A549 (cell line): Measurements from ENCODE around the gene ATP8B4. TPM values are rescaled to one million over a fixed set of nuclear protein-coding genes. Genes with fewer than 3 reads are reported as not detected.
"Not testable (repeated sequence)": the region's sequence is repeated elsewhere in the genome, so short reads cannot be mapped to it uniquely, and the experiment has no call there.

Experiments
- ATAC-seq, 2 experiments: fragments of 200-7000 bp in 1 of 2; fragments of >200 bp in 1 of 2; cut with Nextera tagmentation in 1 of 2; cut with Tn5 transposase in 1 of 2; 3 replicates each; pipeline versions ENCODE4 v1.8.0 to v1.9.1; 2018 to 2020; ENCODE audit warnings: mild to moderate bottlenecking in 1 of 2, moderate library complexity in 1 of 2
- CTCF ChIA-PET: fragments of 300-600 bp; sonication (Branson Sonifier 250); formaldehyde crosslinking; extraction: SDS; loops from one replicate; lab custom pipeline; 2021; ENCODE audit warnings: antibody characterized with exemption, inconsistent platforms; lab: Yijun Ruan, JAX
- POLR2A ChIA-PET: fragments of 350-600 bp; formaldehyde crosslinking; extraction: SDS; loops from one replicate; lab custom pipeline; 2021; ENCODE audit warnings: antibody characterized with exemption, inconsistent platforms; lab: Yijun Ruan, JAX
- DNase-seq, 2 experiments: peaks; one replicate each; pipeline versions ENCODE4 v3.0.0 to v3.0.0-alpha.2; 2011 to 2016; ENCODE audit warnings: low read depth in 1 of 2, low spot score in 1 of 2
- FAIRE-seq: peaks from 2 replicates; lab custom pipeline; 2011; peaks lifted over from hg19 to GRCh38; lab: Jason Lieb, UNC
- H3K27ac ChIP-seq, 2 experiments: fragments of >200 bp; sonication (Bioruptor Twin); formaldehyde crosslinking; 3 replicates each; pipeline ENCODE4 v1.5.1; 2016 to 2017
- H3K4me1 ChIP-seq: fragments of >200 bp; sonication (Bioruptor Twin); formaldehyde crosslinking; 3 replicates; pipeline ENCODE4 v1.6.1; 2016
- H3K4me2 ChIP-seq: fragments of >200 bp; sonication (Bioruptor Twin); formaldehyde crosslinking; 3 replicates; pipeline ENCODE4 v1.6.1; 2016
- H3K4me3 ChIP-seq: fragments of >200 bp; sonication (Bioruptor Twin); formaldehyde crosslinking; 3 replicates; pipeline ENCODE4 v1.5.1; 2016
- H3K9me3 ChIP-seq: fragments of >200 bp; sonication (Bioruptor Twin); formaldehyde crosslinking; 3 replicates; pipeline ENCODE4 v1.6.1; 2016
- BCL3 ChIP-seq: fragments of >200 bp; sonication (Bioruptor Twin); formaldehyde crosslinking; IDR thresholded peaks from 3 replicates; pipeline ENCODE4 v1.6.1; 2016
- CBX8 ChIP-seq: fragments of 200-600 bp; sonication (generic); IDR thresholded peaks from 2 replicates; pipeline ENCODE4 v1.6.1; 2016
- CHD2 ChIP-seq: fragments of 150-350 bp; IDR thresholded peaks from 2 replicates; pipeline ENCODE4 v1.6.1; 2014; ENCODE audit warnings: low read length; ENCODE audit not compliant: partially characterized antibody
- CHD4 ChIP-seq: fragments of 200-600 bp; sonication (generic); IDR thresholded peaks from 2 replicates; pipeline ENCODE4 v1.6.1; 2016; ENCODE audit warnings: antibody characterized with exemption, mild to moderate bottlenecking, borderline replicate concordance
- EHF ChIP-seq: fragments of 250-450 bp; sonication (Bioruptor Pico); IDR thresholded peaks from 2 replicates; pipeline ENCODE4 v1.5.0; 2020; ENCODE audit warnings: mild to moderate bottlenecking
- EHMT2 ChIP-seq: fragments of 200-600 bp; sonication (generic); IDR thresholded peaks from 2 replicates; pipeline ENCODE4 v1.6.1; 2016; ENCODE audit warnings: antibody characterized with exemption, low read depth, mild to moderate bottlenecking, moderate library complexity
- ESRRA ChIP-seq: fragments of 150-350 bp; IDR thresholded peaks from 2 replicates; pipeline ENCODE4 v1.6.1; 2014; ENCODE audit warnings: mild to moderate bottlenecking, low read length, borderline replicate concordance
- FOSL2 ChIP-seq, 2 experiments: fragments of 450-650 bp in 1 of 2; fragments of >200 bp in 1 of 2; sonication (Bioruptor Twin) in 1 of 2; formaldehyde crosslinking; IDR thresholded peaks; 2 replicates each; pipeline versions ENCODE4 v1.5.0 to v1.6.1; 2016 to 2020; ENCODE audit warnings: mild to moderate bottlenecking in 1 of 2, moderate library complexity in 1 of 2
- GATA3 ChIP-seq: IDR thresholded peaks from 2 replicates; pipeline ENCODE4 v1.6.1; 2012; ENCODE audit warnings: borderline replicate concordance
- HDAC2 ChIP-seq: fragments of 200-600 bp; sonication (generic); IDR thresholded peaks from 2 replicates; pipeline ENCODE4 v1.6.1; 2016
- HOXB5 ChIP-seq: fragments of 250-450 bp; sonication (Bioruptor Pico); IDR thresholded peaks from 2 replicates; pipeline ENCODE4 v1.5.0; 2020; ENCODE audit warnings: mild to moderate bottlenecking, moderate library complexity
- MAFK ChIP-seq: fragments of 450-650 bp; IDR thresholded peaks from 2 replicates; pipeline ENCODE4 v1.6.1; 2014; ENCODE audit not compliant: partially characterized antibody
- MYC ChIP-seq: IDR thresholded peaks from 2 replicates; pipeline ENCODE4 v1.6.1; 2012; ENCODE audit warnings: mild to moderate bottlenecking, inconsistent platforms, low read length, improper control_type of control experiment, borderline replicate concordance
- NR3C1 ChIP-seq: fragments of >200 bp; sonication (Bioruptor Twin); formaldehyde crosslinking; IDR thresholded peaks from 3 replicates; pipeline ENCODE4 v1.6.1; 2017
- PHF8 ChIP-seq: fragments of 200-600 bp; sonication (generic); IDR thresholded peaks from 2 replicates; pipeline ENCODE4 v1.6.1; 2016; ENCODE audit warnings: low read depth, mild to moderate bottlenecking, antibody characterized with exemption, moderate library complexity, borderline replicate concordance
- POLR2AphosphoS2 ChIP-seq: conservative IDR thresholded peaks from 2 replicates; pipeline ENCODE4 v1.6.1; 2012; ENCODE audit warnings: low read length, improper control_type of control experiment, inconsistent platforms
- RAD21 ChIP-seq, 2 experiments: fragments of >200 bp in 1 of 2; sonication (Bioruptor Twin) in 1 of 2; formaldehyde crosslinking in 1 of 2; IDR thresholded peaks in 1 of 2; conservative IDR thresholded peaks in 1 of 2; 2 replicates in 1 of 2; 3 replicates in 1 of 2; pipeline ENCODE4 v1.6.1; 2012 to 2018; ENCODE audit warnings: inconsistent platforms in 1 of 2
- SREBF2 ChIP-seq: fragments of 450-650 bp; IDR thresholded peaks from 2 replicates; pipeline ENCODE4 v1.6.1; 2014; ENCODE audit warnings: mild to moderate bottlenecking, moderate library complexity
- TFCP2L1 ChIP-seq: fragments of 250-450 bp; sonication (Bioruptor Pico); IDR thresholded peaks from 2 replicates; pipeline ENCODE4 v1.5.0; 2021; ENCODE audit warnings: mild to moderate bottlenecking
- ZC3H11A ChIP-seq: fragments of 450-650 bp; IDR thresholded peaks from 2 replicates; pipeline ENCODE4 v1.6.1; 2014; ENCODE audit warnings: antibody characterized with exemption, mild to moderate bottlenecking
- ZFP36 ChIP-seq: fragments of 450-650 bp; IDR thresholded peaks from 2 replicates; pipeline ENCODE4 v1.6.1; 2014; ENCODE audit warnings: borderline replicate concordance; ENCODE audit not compliant: partially characterized antibody
- ZNF302 ChIP-seq: fragments of 250-450 bp; sonication (Bioruptor Pico); IDR thresholded peaks from 2 replicates; pipeline ENCODE4 v1.9.0; 2021; ENCODE audit warnings: inconsistent platforms, mild to moderate bottlenecking, moderate library complexity
- ZSCAN20 ChIP-seq: fragments of 250-450 bp; sonication (Bioruptor Pico); IDR thresholded peaks from 2 replicates; pipeline ENCODE4 v1.8.0; 2022; ENCODE audit warnings: mild to moderate bottlenecking, moderate library complexity
- WGBS: methylation state at CpG from one replicate; pipeline ENCODE4 v1.1.6; 2017; ENCODE audit errors: missing lambda C conversion rate; 5-methylcytosine and 5-hydroxymethylcytosine counted together
- polyA plus RNA-seq, 4 experiments: library from polyadenylated mRNA; depleted of rRNA in 3 of 4; stranded (reverse); fragments of >200 nt; fragmentation: RNase III in 1 of 4; extraction: RNeasy Plus Mini Kit Qiagen cat#74134 plus additional on column Dnase treatment in 1 of 4; gene quantifications; 2 replicates in 3 of 4; 3 replicates in 1 of 4; pipeline ENCODE4 v1.2.3, GENCODE V29; 2011 to 2017
- TF ChIP-seq, protein P1 (sequence below): fragments of 250-450 bp; sonication (Bioruptor Pico); IDR thresholded peaks from 2 replicates; pipeline ENCODE4 v1.5.0; 2020; ENCODE audit warnings: low read depth, mild to moderate bottlenecking, moderate library complexity
- TF ChIP-seq, protein P2 (sequence below): fragments of >200 bp; sonication (Bioruptor Twin); formaldehyde crosslinking; IDR thresholded peaks from 2 replicates; pipeline ENCODE4 v1.6.1; 2016
- TF ChIP-seq, protein P3 (sequence below): IDR thresholded peaks from 2 replicates; pipeline ENCODE4 v1.6.1; 2012

ATP8B4 gene
- polyA plus RNA-seq, 2 of the 4 experiments (the other 2 are of a cell fraction) = 0.88 to 1.7 TPM

GRCh38 chr15:50134524-50135024 is 15.5 kb upstream of the ATP8B4 start (continued):
- TF ChIP-seq ESRRA = no peak
- TF ChIP-seq HDAC2 = no peak
- TF ChIP-seq POLR2AphosphoS2 = no peak
- no peak for TF ChIP-seq CBX8
- no peak for TF ChIP-seq HOXB5 (CRISPR knock-in tag)
- TF ChIP-seq CHD4 = no peak
- TF ChIP-seq RAD21 (conservative IDR thresholded peaks at IDR 0.05 in 1 of 2, IDR thresholded peaks at IDR 0.05 in 1 of 2) = 0 out of 5 replicates have a peak, but pooled peaks of 1 of the 2 experiments have one; percentile 23
- TF ChIP-seq, all 56 proteins: peak for 11

DNA sequence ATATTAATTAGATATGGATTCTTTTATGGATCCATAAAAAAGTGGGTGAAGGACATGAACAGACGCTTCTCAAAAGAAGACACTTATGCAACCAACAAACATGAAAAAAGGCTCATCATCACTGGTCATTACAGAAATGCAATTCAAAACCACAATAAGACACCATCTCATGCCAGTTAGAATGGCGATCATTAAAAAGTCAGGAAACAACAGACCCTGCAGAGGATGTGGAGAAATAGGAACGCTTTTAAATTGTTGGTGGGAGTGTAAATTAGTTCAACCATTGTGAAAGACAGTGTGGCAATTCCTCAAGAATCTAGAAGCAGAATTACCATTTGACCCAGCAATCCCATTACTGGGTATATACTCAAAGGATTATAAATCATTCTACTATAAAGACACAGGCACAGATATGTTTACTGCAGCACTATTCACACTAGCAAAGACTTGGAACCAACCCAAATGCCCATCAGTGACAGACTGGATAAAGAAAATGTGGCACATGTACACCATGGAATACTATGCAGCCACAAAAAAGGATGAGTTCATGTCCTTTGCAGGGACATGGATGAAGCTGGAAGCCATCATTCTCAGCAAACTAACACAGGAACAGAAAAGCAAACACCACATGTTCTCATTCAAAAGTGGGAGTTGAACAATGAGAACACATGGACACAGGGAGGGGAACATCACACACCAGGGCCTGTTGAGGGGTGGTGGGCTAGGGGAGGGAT is 13.4 kb upstream of the ATP8B4 start:
- FAIRE-seq, H3K4me2 ChIP-seq, H3K27ac ChIP-seq, POLR2A ChIA-PET, ATAC-seq, H3K4me3 ChIP-seq, H3K9me3 ChIP-seq, DNase-seq: not testable (repeated sequence)
- 90% methylated on average over 3 of the region's 3 CpGs for WGBS
- peaks cover 39% of the 10 kb centered on the region for H3K4me1 ChIP-seq
- CTCF ChIA-PET = interaction anchor here (1.3 kb wide), 1 partner anchor 12 kb away, joined by 6 read pairs; no protein-coding TSS in a partner anchor

DNA sequence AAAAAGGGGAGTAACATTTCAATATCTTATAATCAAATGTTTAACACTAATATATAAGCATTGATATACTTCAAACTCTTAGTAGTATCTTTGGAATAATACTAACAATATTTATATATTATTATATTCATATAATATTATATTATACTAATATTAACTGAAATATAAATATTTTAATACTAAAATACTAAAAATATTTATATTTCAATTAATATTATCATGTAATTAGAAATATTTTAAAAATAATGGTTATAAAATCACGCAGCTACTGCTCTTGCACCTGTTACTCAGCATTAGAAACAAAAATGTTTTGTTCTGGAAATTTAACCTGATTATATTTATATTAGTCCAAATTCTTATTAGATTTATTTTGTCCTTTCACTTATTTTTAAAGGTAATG is 12.6 kb upstream of the ATP8B4 start:
- no peak for DNase-seq
- POLR2A ChIA-PET = no interaction called here
- CTCF ChIA-PET = interaction anchor here (0.6 to 1.3 kb wide), 2 partner anchors 13 to 896 kb away, joined by 3 to 6 read pairs; no protein-coding TSS in a partner anchor
- no peak overlapping the region for H3K27ac ChIP-seq
- no peak for FAIRE-seq
- no peaks in the 10 kb centered on the region for H3K9me3 ChIP-seq
- WGBS = 87% methylated on average over 1 of the region's 1 CpG
- H3K4me3 ChIP-seq = no peak overlapping the region
- TF ChIP-seq ESRRA (no peak), HDAC2 (no peak), RAD21 (conservative IDR thresholded peaks at IDR 0.05 in 1 of 2, IDR thresholded peaks at IDR 0.05 in 1 of 2) (no peak), NR3C1 (no peak), ZFP36 (no peak), ZSCAN20 (CRISPR knock-in tag) (no peak), GATA3 (no peak), FOSL2 (IDR thresholded peaks at IDR 0.05) (no peak), FOSL2 (CRISPR knock-in tag; IDR thresholded peaks at IDR 0.05) (no peak), EHF (CRISPR knock-in tag) (no peak)
- TF ChIP-seq, protein P1, sequence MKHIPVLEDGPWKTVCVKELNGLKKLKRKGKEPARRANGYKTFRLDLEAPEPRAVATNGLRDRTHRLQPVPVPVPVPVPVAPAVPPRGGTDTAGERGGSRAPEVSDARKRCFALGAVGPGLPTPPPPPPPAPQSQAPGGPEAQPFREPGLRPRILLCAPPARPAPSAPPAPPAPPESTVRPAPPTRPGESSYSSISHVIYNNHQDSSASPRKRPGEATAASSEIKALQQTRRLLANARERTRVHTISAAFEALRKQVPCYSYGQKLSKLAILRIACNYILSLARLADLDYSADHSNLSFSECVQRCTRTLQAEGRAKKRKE (CRISPR knock-in tag) = no peak
- peaks cover 31% of the 10 kb centered on the region for H3K4me1 ChIP-seq
- H3K4me2 ChIP-seq = no peak overlapping the region
- ATAC-seq = no peak

GRCh38 chr15:50128266-50128665 is 9.2 kb upstream of the ATP8B4 start:
- ChIA-PET CTCF (interaction anchor here (0.5 to 2.1 kb wide), 9 partner anchors 9 to 1267 kb away, joined by 3 to 9 read pairs (median 3); partner anchors contain the start of gene ATP8B4), POLR2A (no interaction called here)
- Histone ChIP-seq H3K4me1 (peaks cover 4% of the 10 kb centered on the region; the same call in 1 of the 3 replicates), H3K27ac (no peak overlapping the region), H3K9me3 (peaks cover 8% of the 10 kb centered on the region; the same call in 2 of the 3 replicates), H3K4me2 (no peak overlapping the region), H3K4me3 (no peak overlapping the region)
- ATAC-seq (peak; percentile 39 to 64; a peak in 3 of 6 replicates), DNase-seq (peak in 1 of 2 experiments; percentile 52), FAIRE-seq (no peak)
- TF ChIP-seq, protein P2, sequence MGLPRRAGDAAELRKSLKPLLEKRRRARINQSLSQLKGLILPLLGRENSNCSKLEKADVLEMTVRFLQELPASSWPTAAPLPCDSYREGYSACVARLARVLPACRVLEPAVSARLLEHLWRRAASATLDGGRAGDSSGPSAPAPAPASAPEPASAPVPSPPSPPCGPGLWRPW = no peak
- no peak for TF ChIP-seq ZNF302 (CRISPR knock-in tag)
- no peak for TF ChIP-seq RAD21 (conservative IDR thresholded peaks at IDR 0.05 in 1 of 2, IDR thresholded peaks at IDR 0.05 in 1 of 2)
- TF ChIP-seq GATA3 = no peak
- no peak for TF ChIP-seq SREBF2
- no peak for TF ChIP-seq ZSCAN20 (CRISPR knock-in tag)
- TF ChIP-seq TFCP2L1 (CRISPR knock-in tag) = no peak
- no peak for TF ChIP-seq ZC3H11A
- TF ChIP-seq PHF8 = no peak
- no peak for TF ChIP-seq HOXB5 (CRISPR knock-in tag)
- no peak for TF ChIP-seq MYC
- TF ChIP-seq MAFK = no peak
- TF ChIP-seq, protein P3, sequence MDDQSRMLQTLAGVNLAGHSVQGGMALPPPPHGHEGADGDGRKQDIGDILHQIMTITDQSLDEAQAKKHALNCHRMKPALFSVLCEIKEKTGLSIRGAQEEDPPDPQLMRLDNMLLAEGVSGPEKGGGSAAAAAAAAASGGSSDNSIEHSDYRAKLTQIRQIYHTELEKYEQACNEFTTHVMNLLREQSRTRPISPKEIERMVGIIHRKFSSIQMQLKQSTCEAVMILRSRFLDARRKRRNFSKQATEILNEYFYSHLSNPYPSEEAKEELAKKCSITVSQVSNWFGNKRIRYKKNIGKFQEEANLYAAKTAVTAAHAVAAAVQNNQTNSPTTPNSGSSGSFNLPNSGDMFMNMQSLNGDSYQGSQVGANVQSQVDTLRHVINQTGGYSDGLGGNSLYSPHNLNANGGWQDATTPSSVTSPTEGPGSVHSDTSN = no peak
- TF ChIP-seq CHD2 = no peak
- TF ChIP-seq EHMT2 = no peak
- TF ChIP-seq BCL3 = no peak
